K562 (cell line): Measurements from ENCODE around the gene IL1R1. TPM values are rescaled to one million over a fixed set of nuclear protein-coding genes. Genes with fewer than 3 reads are reported as not detected.

ENCODE experiments used
- ARID1B ChIP-seq: fragments of 450-650 bp; IDR thresholded peaks from 2 replicates; pipeline ENCODE4 v1.6.1; 2016; ENCODE audit warnings: antibody characterized with exemption, mild to moderate bottlenecking, inconsistent platforms
- CBFA2T3 ChIP-seq: fragments of 450-650 bp; IDR thresholded peaks from 2 replicates; pipeline ENCODE4 v1.6.1; 2017
- CHD4 ChIP-seq: fragments of 200-600 bp; sonication (generic); IDR thresholded peaks from 3 replicates; pipeline ENCODE4 v1.6.1; 2012; ENCODE audit warnings: low read depth, mild to moderate bottlenecking, mixed read lengths, low read length, inconsistent platforms; ENCODE audit not compliant: insufficient read depth, insufficient replicate concordance, poor library complexity, severe bottlenecking
- ETV5 ChIP-seq: sonication (generic); formaldehyde crosslinking; IDR thresholded peaks from 2 replicates; pipeline ENCODE4 v1.4.0; 2020; ENCODE audit warnings: low read depth, mild to moderate bottlenecking, missing genetic modification reagents
- FOXA3 ChIP-seq, 2 experiments: fragments of 450-650 bp in 1 of 2; sonication (generic) in 1 of 2; formaldehyde crosslinking; IDR thresholded peaks in 1 of 2; conservative IDR thresholded peaks in 1 of 2; 2 replicates each; pipeline versions ENCODE4 v1.4.0 to v1.8.0; 2020 to 2022; ENCODE audit warnings: mild to moderate bottlenecking in 2 of 2, missing genetic modification reagents in 1 of 2
- GABPA ChIP-seq: fragments of 200-800 bp; sonication (Bioruptor generic); conservative IDR thresholded peaks from 2 replicates; pipeline ENCODE4 v1.6.1; 2016; ENCODE audit warnings: low read depth, missing genetic modification characterization, missing compliant biosample characterization
- HNRNPH1 ChIP-seq: fragments of 200-400 bp; formaldehyde crosslinking; optimal IDR thresholded peaks from 2 replicates; pipeline ENCODE3; 2017; ENCODE audit warnings: low read depth, mild to moderate bottlenecking, low read length, moderate library complexity
- MEIS2 ChIP-seq: fragments of 450-650 bp; IDR thresholded peaks from 2 replicates; pipeline ENCODE4 v1.6.1; 2014; ENCODE audit warnings: mild to moderate bottlenecking; ENCODE audit not compliant: partially characterized antibody
- NEUROD1 ChIP-seq: fragments of 150-350 bp; IDR thresholded peaks from 2 replicates; pipeline ENCODE4 v1.6.1; 2014; ENCODE audit warnings: borderline replicate concordance, low read length, low read depth; ENCODE audit not compliant: partially characterized antibody
- NR2C2 ChIP-seq, 2 experiments: fragments of 200-800 bp in 1 of 2; sonication (Bioruptor generic) in 1 of 2; sonication (generic) in 1 of 2; formaldehyde crosslinking in 1 of 2; IDR thresholded peaks; 2 replicates each; pipeline versions ENCODE4 v1.6.1 to v1.8.0; 2016 to 2022; ENCODE audit warnings: mild to moderate bottlenecking in 1 of 2, missing compliant biosample characterization in 1 of 2, missing genetic modification characterization in 1 of 2, missing genetic modification reagents in 1 of 2
- RAD51 ChIP-seq: fragments of 450-650 bp; IDR thresholded peaks from 2 replicates; pipeline ENCODE4 v1.7.1; 2016; ENCODE audit warnings: low read depth, mild to moderate bottlenecking, borderline replicate concordance
- SIN3A ChIP-seq, 2 experiments: fragments of 150-350 bp in 1 of 2; IDR thresholded peaks; 2 replicates each; pipeline ENCODE4 v1.6.1; 2011 to 2016; ENCODE audit warnings: borderline replicate concordance in 2 of 2, low read depth in 2 of 2, low read length in 2 of 2, mild to moderate bottlenecking in 2 of 2, moderate library complexity in 2 of 2; ENCODE audit not compliant: control insufficient read depth in 1 of 2
- TAF9B ChIP-seq: fragments of 450-650 bp; IDR thresholded peaks from 2 replicates; pipeline ENCODE4 v1.6.1; 2018; ENCODE audit warnings: mild to moderate bottlenecking; ENCODE audit not compliant: partially characterized antibody
- TAL1 ChIP-seq: fragments of 450-650 bp; IDR thresholded peaks from 2 replicates; pipeline ENCODE4 v1.6.1; 2016; ENCODE audit warnings: mild to moderate bottlenecking
- XRCC5 ChIP-seq: fragments of 200-400 bp; formaldehyde crosslinking; IDR thresholded peaks from 2 replicates; pipeline ENCODE4 v1.6.1; 2017; ENCODE audit warnings: low read depth, mild to moderate bottlenecking, low read length
- ZNF217 ChIP-seq: sonication (generic); formaldehyde crosslinking; IDR thresholded peaks from 2 replicates; pipeline ENCODE4 v1.8.0; 2022; ENCODE audit warnings: mild to moderate bottlenecking, missing genetic modification reagents
- ZNF644 ChIP-seq: fragments of 200-800 bp; sonication (Bioruptor generic); IDR thresholded peaks from 2 replicates; pipeline ENCODE4 v1.6.1; 2016; ENCODE audit warnings: low read depth, missing genetic modification characterization, missing compliant biosample characterization
- polyA plus RNA-seq, 8 experiments: library from polyadenylated mRNA; depleted of rRNA in 4 of 8; stranded (reverse) in 5 of 8; unstranded in 3 of 8; fragments of >200 nt; fragmentation: Nextera tagmentation in 2 of 8; fragmentation: Illumina TruSeq in 1 of 8; extraction: Ambion mirVana in 2 of 8; extraction: Trizol in 1 of 8; gene quantifications; 2 replicates each; pipeline versions ENCODE4 v1.2.1 to v1.2.3, GENCODE V29; 2011 to 2014; ENCODE audit warnings: inconsistent platforms in 1 of 8, missing spikeins in 1 of 8
- total RNA-seq, 7 experiments: library from RNA; depleted of rRNA in 6 of 7; stranded (reverse); fragments of >200 nt in 6 of 7; fragmentation: Illumina TruSeq in 2 of 7; extraction: Trizol in 2 of 7; gene quantifications; 2 replicates each; pipeline versions ENCODE4 v1.2.1 to v1.2.3, GENCODE V29; 2011 to 2021; ENCODE audit warnings: low replicate concordance in 1 of 7
- TF ChIP-seq, protein P1 (sequence below), 2 experiments: fragments of 250-450 bp in 1 of 2; fragments of 450-650 bp in 1 of 2; sonication (Bioruptor Pico) in 1 of 2; IDR thresholded peaks; 2 replicates each; pipeline versions ENCODE4 v1.6.1 to v1.8.0; 2016 to 2021; ENCODE audit warnings: mild to moderate bottlenecking in 2 of 2, moderate library complexity in 2 of 2, missing compliant biosample characterization in 1 of 2, missing genetic modification characterization in 1 of 2
- TF ChIP-seq, protein P2 (sequence below): fragments of 450-650 bp; IDR thresholded peaks from 2 replicates; pipeline ENCODE4 v1.6.1; 2016; ENCODE audit warnings: low read depth, mild to moderate bottlenecking, moderate library complexity
- TF ChIP-seq, protein P3 (sequence below): fragments of 450-650 bp; IDR thresholded peaks from 2 replicates; pipeline ENCODE4 v1.6.1; 2016
- TF ChIP-seq, protein P4 (sequence below): fragments of 450-650 bp; IDR thresholded peaks from 2 replicates; pipeline ENCODE4 v1.6.1; 2017; ENCODE audit warnings: mild to moderate bottlenecking, moderate library complexity
- TF ChIP-seq, protein P5 (sequence below): fragments of 250-450 bp; sonication (Bioruptor Pico); IDR thresholded peaks from 2 replicates; pipeline ENCODE4 v1.9.0; 2021; ENCODE audit warnings: mild to moderate bottlenecking, inconsistent platforms

The IL1R1 gene
- total and polyA plus RNA-seq, 9 of the 15 experiments (the other 6 are each of a cell fraction or from before 2014, with no cell fraction given): 0.81 to 3.9 (median 1.6) TPM

DNA sequence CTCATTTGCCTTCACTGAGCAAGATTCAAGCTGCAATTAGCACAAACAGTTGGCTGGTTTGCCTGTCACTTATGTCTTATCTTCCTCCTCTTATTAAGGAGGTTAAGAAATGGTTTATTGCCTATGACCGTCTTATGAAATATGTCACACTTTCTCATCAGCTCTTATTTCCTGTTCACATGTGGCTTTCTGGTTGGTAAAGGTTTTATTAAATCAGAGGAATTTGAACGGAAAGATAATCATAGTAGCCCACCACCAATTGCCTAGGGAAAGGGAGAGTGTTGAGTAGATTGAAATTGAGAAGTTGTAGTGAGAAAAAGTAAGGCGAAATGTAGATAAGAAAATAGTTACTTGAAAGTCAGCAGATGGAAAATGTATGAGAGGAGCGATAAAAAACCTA lies 4.2 kb upstream of the IL1R1 start (continued):
- TF ChIP-seq, protein P1, sequence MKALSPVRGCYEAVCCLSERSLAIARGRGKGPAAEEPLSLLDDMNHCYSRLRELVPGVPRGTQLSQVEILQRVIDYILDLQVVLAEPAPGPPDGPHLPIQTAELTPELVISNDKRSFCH (CRISPR knock-in tag; IDR thresholded peaks at IDR 0.05): no peak
- TF ChIP-seq, protein P1 (tag; IDR thresholded peaks at IDR 0.05): no peak
- TF ChIP-seq XRCC5 (no peak), GABPA (tag) (peak; percentile 59), HNRNPH1 (no peak), NEUROD1 (no peak), ARID1B (peak; percentile 45; the same call in 1 of the 2 replicates), MEIS2 (peak; percentile 68), CHD4 (no peak), ZNF217 (no peak), NR2C2 (CRISPR knock-in tag; IDR thresholded peaks at IDR 0.05) (no peak), NR2C2 (tag; IDR thresholded peaks at IDR 0.05) (peak; percentile 19; the same call in 1 of the 2 replicates), TAL1 (peak; percentile 36), ZNF644 (tag) (no peak), RAD51 (no peak), ETV5 (no peak), SIN3A (IDR thresholded peaks at IDR 0.05; ENCODE audit: borderline replicate concordance in 2 of 2, control insufficient read depth in 1 of 2, low read depth in 2 of 2, low read length in 2 of 2) (no peak), TAF9B (no peak), FOXA3 (CRISPR knock-in tag; conservative IDR thresholded peaks at IDR 0.05 in 1 of 2, IDR thresholded peaks at IDR 0.05 in 1 of 2) (no peak), CBFA2T3 (peak; percentile 54; the same call in 1 of the 2 replicates)
- TF ChIP-seq, protein P2, sequence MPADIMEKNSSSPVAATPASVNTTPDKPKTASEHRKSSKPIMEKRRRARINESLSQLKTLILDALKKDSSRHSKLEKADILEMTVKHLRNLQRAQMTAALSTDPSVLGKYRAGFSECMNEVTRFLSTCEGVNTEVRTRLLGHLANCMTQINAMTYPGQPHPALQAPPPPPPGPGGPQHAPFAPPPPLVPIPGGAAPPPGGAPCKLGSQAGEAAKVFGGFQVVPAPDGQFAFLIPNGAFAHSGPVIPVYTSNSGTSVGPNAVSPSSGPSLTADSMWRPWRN: no peak
- TF ChIP-seq, protein P3, sequence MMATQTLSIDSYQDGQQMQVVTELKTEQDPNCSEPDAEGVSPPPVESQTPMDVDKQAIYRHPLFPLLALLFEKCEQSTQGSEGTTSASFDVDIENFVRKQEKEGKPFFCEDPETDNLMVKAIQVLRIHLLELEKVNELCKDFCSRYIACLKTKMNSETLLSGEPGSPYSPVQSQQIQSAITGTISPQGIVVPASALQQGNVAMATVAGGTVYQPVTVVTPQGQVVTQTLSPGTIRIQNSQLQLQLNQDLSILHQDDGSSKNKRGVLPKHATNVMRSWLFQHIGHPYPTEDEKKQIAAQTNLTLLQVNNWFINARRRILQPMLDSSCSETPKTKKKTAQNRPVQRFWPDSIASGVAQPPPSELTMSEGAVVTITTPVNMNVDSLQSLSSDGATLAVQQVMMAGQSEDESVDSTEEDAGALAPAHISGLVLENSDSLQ: peak; percentile 95
- TF ChIP-seq, protein P4, sequence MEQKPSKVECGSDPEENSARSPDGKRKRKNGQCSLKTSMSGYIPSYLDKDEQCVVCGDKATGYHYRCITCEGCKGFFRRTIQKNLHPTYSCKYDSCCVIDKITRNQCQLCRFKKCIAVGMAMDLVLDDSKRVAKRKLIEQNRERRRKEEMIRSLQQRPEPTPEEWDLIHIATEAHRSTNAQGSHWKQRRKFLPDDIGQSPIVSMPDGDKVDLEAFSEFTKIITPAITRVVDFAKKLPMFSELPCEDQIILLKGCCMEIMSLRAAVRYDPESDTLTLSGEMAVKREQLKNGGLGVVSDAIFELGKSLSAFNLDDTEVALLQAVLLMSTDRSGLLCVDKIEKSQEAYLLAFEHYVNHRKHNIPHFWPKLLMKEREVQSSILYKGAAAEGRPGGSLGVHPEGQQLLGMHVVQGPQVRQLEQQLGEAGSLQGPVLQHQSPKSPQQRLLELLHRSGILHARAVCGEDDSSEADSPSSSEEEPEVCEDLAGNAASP: no peak
- TF ChIP-seq, protein P5, sequence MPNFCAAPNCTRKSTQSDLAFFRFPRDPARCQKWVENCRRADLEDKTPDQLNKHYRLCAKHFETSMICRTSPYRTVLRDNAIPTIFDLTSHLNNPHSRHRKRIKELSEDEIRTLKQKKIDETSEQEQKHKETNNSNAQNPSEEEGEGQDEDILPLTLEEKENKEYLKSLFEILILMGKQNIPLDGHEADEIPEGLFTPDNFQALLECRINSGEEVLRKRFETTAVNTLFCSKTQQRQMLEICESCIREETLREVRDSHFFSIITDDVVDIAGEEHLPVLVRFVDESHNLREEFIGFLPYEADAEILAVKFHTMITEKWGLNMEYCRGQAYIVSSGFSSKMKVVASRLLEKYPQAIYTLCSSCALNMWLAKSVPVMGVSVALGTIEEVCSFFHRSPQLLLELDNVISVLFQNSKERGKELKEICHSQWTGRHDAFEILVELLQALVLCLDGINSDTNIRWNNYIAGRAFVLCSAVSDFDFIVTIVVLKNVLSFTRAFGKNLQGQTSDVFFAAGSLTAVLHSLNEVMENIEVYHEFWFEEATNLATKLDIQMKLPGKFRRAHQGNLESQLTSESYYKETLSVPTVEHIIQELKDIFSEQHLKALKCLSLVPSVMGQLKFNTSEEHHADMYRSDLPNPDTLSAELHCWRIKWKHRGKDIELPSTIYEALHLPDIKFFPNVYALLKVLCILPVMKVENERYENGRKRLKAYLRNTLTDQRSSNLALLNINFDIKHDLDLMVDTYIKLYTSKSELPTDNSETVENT (CRISPR knock-in tag): no peak
